A673 (cell line): ENCODE measurements around the gene RORC.

ENCODE experiments used
- EZH2 ChIP-seq: fragments of 200-600 bp; sonication (generic); IDR thresholded peaks from 2 replicates; pipeline ENCODE4 v1.6.1; 2017; ENCODE audit warnings: borderline replicate concordance, low read depth, mild to moderate bottlenecking, mixed read lengths, antibody characterized with exemption, low read length; ENCODE audit not compliant: poor library complexity, severe bottlenecking
- TF ChIP-seq, protein P1 (sequence below): fragments of 300-800, 200-600 bp; sonication (generic); conservative IDR thresholded peaks from 2 replicates; pipeline ENCODE4 v1.5.1; 2017; ENCODE audit warnings: low read depth, mild to moderate bottlenecking, antibody characterized with exemption, low read length, moderate library complexity, mixed read lengths

DNA sequence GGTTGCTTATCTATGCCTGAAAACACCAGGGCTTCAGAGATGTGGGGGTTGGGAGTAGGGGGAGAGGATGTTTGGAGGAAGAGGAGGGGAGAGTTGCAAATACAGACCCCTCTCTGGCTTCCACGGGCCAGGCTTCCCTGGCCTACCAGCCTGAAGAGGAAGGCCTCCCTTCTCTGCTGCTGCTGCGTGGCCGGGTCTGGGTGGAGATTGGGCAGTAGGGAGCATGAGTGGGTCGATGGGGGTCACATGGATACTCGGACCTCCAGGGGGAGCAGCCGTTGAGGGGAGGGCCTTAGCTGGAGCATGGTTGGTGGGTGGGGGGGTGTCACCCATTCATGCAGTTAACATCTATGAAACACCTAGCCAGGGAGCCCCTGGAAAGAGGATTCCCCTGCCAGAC, 1.5 kb downstream of the RORC start:
- TF ChIP-seq, protein P1, sequence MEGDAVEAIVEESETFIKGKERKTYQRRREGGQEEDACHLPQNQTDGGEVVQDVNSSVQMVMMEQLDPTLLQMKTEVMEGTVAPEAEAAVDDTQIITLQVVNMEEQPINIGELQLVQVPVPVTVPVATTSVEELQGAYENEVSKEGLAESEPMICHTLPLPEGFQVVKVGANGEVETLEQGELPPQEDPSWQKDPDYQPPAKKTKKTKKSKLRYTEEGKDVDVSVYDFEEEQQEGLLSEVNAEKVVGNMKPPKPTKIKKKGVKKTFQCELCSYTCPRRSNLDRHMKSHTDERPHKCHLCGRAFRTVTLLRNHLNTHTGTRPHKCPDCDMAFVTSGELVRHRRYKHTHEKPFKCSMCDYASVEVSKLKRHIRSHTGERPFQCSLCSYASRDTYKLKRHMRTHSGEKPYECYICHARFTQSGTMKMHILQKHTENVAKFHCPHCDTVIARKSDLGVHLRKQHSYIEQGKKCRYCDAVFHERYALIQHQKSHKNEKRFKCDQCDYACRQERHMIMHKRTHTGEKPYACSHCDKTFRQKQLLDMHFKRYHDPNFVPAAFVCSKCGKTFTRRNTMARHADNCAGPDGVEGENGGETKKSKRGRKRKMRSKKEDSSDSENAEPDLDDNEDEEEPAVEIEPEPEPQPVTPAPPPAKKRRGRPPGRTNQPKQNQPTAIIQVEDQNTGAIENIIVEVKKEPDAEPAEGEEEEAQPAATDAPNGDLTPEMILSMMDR: no peak
- TF ChIP-seq EZH2: no peak
